Measurements from ENCODE around the gene IGSF21. TPM values are rescaled to one million over a fixed set of nuclear protein-coding genes. Genes with fewer than 3 reads are reported as not detected.

Gene IGSF21
- polyA plus RNA-seq, 6 donors from 2014 or later: not detected

- Mint-ChIP-seq H3K4me1 (no peaks in the 10 kb centered on the region), H3K27me3 (peaks cover 14 to 25% (median 20%) of the 10 kb centered on the region in 3 donors), H3K27ac (no peak overlapping the region), H3K9me3 (peaks cover 0 to 6% (median 0%) of the 10 kb centered on the region in 7 donors), H3K4me3 (no peak overlapping the region), H3K36me3 (no peaks in the 10 kb centered on the region)
- DNase-seq (no peak), ATAC-seq (ENCODE audit: low read depth in 2 of 2) (no peak)
Measured at GRCh38 chr1:18396247-18396980, 288.8 kb downstream of the IGSF21 start.

DNA sequence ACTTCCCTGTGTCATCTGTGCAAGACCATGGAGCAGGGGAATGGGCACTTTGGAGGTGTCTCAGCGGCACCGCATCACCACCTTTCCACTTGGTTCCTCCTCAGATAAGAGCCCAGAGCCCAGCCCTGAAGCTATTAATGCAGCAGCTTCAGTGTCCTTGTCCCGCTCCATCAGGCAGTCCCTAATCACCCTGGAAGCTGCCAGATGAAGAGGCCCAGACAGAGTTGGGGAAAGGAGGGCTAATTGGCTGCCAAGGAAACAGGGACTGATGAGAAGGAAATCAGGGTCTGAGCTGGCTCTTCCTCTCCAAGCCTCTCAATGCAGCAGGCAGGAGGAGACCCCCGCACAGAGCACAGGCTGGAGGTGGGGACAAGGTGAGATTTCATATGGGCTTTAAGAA, 290.0 kb downstream of the IGSF21 start:
- peaks cover 0 to 6% (median 0%) of the 10 kb centered on the region in 7 donors for H3K9me3 Mint-ChIP-seq
- ATAC-seq (ENCODE audit: low read depth in 2 of 2) (no peak), DNase-seq (no peak)
- no peak overlapping the region for H3K4me3 Mint-ChIP-seq
- no peaks in the 10 kb centered on the region for H3K4me1 Mint-ChIP-seq
- H3K27ac Mint-ChIP-seq: no peak overlapping the region
- H3K27me3 Mint-ChIP-seq: peaks cover 14 to 25% (median 20%) of the 10 kb centered on the region in 3 donors
- H3K36me3 Mint-ChIP-seq: no peaks in the 10 kb centered on the region

DNA sequence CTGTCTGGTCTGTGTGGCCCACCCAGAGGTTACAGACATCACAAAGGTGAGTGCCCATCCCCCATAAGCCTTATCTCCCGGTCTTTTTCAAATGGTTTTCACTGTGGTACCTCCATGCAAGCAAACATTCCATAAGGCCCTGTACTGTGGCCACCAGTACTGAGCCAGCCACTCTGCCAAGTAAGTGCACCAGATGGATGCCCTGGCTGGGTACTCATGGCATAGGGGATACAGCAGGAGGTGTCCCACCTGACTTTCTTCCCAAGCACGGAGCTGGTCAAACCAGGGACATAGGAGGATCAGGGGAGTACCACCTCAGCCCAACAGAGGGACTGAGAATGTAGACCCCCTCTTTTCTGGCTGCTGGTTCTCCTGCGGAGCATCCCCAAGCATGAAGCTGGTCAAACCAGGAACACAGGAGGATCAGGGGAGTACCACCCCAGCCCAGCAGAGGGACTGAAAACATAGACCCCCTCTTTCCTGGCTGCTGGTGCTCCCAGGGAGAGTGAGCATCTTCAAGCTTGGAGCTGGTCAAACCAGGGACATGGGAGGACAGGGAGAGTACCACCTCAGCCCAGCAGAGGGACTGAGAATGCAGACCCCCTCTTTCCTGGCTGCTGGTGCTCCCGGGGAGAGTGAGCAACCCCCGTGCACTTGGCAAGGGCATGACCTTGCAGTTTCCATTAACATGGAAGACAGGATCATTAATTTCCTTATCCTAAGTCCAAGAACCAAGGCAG, 291.4 kb downstream of the IGSF21 start:
- Mint-ChIP-seq H3K27ac (no peak overlapping the region), H3K9me3 (peaks cover 0 to 6% (median 0%) of the 10 kb centered on the region in 7 donors), H3K27me3 (peaks cover 14 to 30% (median 25%) of the 10 kb centered on the region in 3 donors), H3K36me3 (no peaks in the 10 kb centered on the region), H3K4me1 (no peaks in the 10 kb centered on the region), H3K4me3 (no peak overlapping the region)
- ATAC-seq (ENCODE audit: low read depth in 2 of 2) (no peak), DNase-seq (no peak)

GRCh38 chr1:18400347-18401102, 292.9 kb downstream of the IGSF21 start:
- no peaks in the 10 kb centered on the region for H3K4me1 Mint-ChIP-seq
- no peak overlapping the region for H3K4me3 Mint-ChIP-seq
- no peak overlapping the region for H3K27ac Mint-ChIP-seq
- H3K27me3 Mint-ChIP-seq: peaks cover 14 to 40% (median 25%) of the 10 kb centered on the region in 3 donors
- peaks cover 0 to 4% (median 0%) of the 10 kb centered on the region in 7 donors for H3K9me3 Mint-ChIP-seq
- H3K36me3 Mint-ChIP-seq: no peaks in the 10 kb centered on the region
- DNase-seq: no peak
- ATAC-seq (ENCODE audit: low read depth in 2 of 2): no peak

- Mint-ChIP-seq H3K4me3 (no peak overlapping the region), H3K4me1 (no peaks in the 10 kb centered on the region), H3K27ac (no peak overlapping the region), H3K27me3 (peaks cover 14 to 52% (median 25%) of the 10 kb centered on the region in 3 donors), H3K36me3 (no peaks in the 10 kb centered on the region), H3K9me3 (peaks cover 0 to 4% (median 2%) of the 10 kb centered on the region in 7 donors)
- DNase-seq (no peak), ATAC-seq (ENCODE audit: low read depth in 2 of 2) (no peak)
Measured at GRCh38 chr1:18401921-18402320, 294.3 kb downstream of the IGSF21 start.

DNA sequence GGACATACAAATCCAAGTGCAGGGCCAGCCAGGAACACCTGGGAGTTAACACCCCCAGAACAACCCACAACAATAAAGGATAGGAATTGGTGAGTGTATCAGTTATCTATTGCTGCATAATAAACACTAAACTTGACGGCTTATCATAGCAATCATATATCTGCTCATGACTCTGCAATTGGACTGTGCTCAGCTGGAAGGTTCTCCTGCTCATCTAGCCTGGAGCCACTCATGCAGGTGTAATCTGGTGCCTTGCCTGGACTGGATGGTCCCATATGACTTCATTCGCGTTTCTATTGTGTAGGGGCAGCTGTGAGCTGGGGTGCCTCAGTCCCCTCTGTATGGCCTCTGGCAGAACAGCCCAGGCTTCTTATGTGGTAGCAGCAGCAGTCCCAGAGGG, 296.9 kb downstream of the IGSF21 start:
- no peaks in the 10 kb centered on the region for H3K4me1 Mint-ChIP-seq
- peaks cover 0 to 4% (median 2%) of the 10 kb centered on the region in 7 donors for H3K9me3 Mint-ChIP-seq
- H3K4me3 Mint-ChIP-seq: no peak overlapping the region
- no peak for DNase-seq
- no peaks in the 10 kb centered on the region for H3K36me3 Mint-ChIP-seq
- no peak overlapping the region for H3K27ac Mint-ChIP-seq
- no peak for ATAC-seq (ENCODE audit: low read depth in 2 of 2)
- H3K27me3 Mint-ChIP-seq: peaks cover 10 to 33% (median 10%) of the 10 kb centered on the region in 3 donors

GRCh38 chr1:18407166-18408045, 299.8 kb downstream of the IGSF21 start:
- Mint-ChIP-seq H3K36me3 (no peaks in the 10 kb centered on the region), H3K27ac (no peak overlapping the region), H3K4me1 (no peaks in the 10 kb centered on the region), H3K9me3 (peaks cover 7 to 15% (median 11%) of the 10 kb centered on the region in 7 donors), H3K27me3 (peaks cover 5 to 33% (median 6%) of the 10 kb centered on the region in 3 donors), H3K4me3 (no peak overlapping the region)
- DNase-seq (no peak), ATAC-seq (ENCODE audit: low read depth in 2 of 2) (no peak)

DNA sequence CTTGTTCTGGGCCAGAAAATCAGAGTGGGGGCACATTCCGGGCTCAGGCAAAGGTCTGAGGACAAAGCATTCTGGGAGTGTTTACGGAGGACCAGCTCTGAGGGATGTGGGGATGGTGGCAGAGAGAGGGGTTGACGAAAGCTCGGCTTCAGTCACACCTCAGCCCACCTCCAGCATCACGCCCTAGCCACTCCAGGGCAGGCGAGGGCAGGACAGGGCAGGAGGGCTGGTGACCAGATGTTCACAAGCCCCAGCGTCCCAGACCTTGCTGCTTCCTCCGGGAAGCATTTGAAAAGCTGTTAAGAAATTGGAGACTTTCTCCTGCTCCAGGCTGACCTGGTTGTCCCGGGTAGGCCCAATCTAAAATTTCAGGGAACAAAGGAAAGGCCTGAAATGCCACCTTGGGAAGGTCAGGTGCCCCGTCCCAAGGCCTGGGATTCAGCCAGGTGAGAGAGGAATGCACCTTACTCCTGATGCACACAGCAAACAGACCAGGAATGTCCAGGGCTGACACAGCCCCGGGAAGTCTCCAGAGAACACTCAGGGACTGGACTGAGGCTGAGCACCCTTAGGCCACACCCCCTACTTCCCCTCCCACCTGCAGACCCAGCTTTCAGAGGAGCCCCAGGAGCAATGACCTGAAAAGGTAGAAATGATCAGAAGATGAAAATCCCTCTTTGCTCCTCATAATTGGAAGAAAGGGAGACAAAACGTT, 301.2 kb downstream of the IGSF21 start:
- peaks cover 7 to 23% (median 13%) of the 10 kb centered on the region in 7 donors for H3K9me3 Mint-ChIP-seq
- ATAC-seq (ENCODE audit: low read depth in 2 of 2) (no peak), DNase-seq (no peak)
- H3K27ac Mint-ChIP-seq: peak overlapping the region in 1 of 6 donors; percentile 79
- H3K4me3 Mint-ChIP-seq: no peak overlapping the region
- H3K4me1 Mint-ChIP-seq: no peaks in the 10 kb centered on the region
- peaks cover 5 to 23% (median 12%) of the 10 kb centered on the region in 3 donors for H3K27me3 Mint-ChIP-seq
- H3K36me3 Mint-ChIP-seq: peaks cover 0 to under 1% of the 10 kb centered on the region in 2 donors

- no peak for ATAC-seq (ENCODE audit: low read depth in 2 of 2)
- H3K4me3 Mint-ChIP-seq: no peak overlapping the region
Measured at GRCh38 chr1:18409609-18410237, 302.1 kb downstream of the IGSF21 start.

DNA sequence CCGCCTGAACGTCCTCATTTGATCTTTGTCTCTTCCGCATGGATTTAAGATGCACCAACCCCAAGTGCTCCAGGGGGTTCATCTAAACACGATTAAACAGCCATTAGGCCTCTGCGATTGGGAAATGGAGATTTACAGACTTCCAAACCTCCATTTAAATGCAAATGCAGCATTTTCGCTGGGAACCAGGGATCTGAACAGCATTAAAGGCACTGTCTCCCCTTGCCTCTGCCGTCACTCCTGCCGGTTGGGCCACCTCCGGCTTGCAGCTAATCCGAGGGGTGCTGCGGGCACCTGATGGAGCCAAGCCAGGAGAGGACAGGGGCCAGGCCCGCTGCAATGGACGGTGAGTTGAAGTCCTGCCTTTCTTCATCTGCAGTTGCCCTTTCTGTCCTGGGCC, 302.8 kb downstream of the IGSF21 start:
- H3K4me1 Mint-ChIP-seq: no peaks in the 10 kb centered on the region

More at GRCh38 chr1:18409609-18410237, 302.1 kb downstream of the IGSF21 start:
- H3K36me3 Mint-ChIP-seq: peaks cover 0 to 10% of the 10 kb centered on the region in 2 donors
- peaks cover 8 to 24% (median 13%) of the 10 kb centered on the region in 7 donors for H3K9me3 Mint-ChIP-seq
- peaks cover 5 to 30% (median 20%) of the 10 kb centered on the region in 3 donors for H3K27me3 Mint-ChIP-seq
- no peaks in the 10 kb centered on the region for H3K4me1 Mint-ChIP-seq
- H3K27ac Mint-ChIP-seq: peak overlapping the region in 1 of 6 donors; percentile 79
- no peak for DNase-seq

DNA sequence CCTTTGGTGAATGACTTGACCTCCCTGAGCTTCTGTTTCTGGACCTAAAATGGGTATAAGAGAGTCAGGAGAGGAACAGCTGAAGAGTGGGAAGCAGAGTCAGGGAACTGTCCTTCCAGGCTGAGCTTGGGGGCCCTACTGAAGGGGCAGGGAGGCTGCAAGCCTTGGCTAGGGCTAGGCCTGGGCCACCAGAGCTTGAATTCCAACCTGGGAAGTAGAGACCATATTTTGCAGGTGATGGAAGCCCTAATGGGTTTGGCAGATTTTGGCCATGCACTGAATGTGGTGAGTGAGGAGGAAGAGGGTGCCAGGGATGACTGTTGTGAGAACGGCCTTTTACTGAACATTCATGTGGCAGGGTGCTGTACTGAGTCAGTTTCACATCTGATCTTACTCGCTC, 303.7 kb downstream of the IGSF21 start:
- Mint-ChIP-seq H3K27ac (no peak overlapping the region), H3K4me3 (no peak overlapping the region), H3K4me1 (no peaks in the 10 kb centered on the region), H3K36me3 (peaks cover 0 to 10% of the 10 kb centered on the region in 2 donors), H3K9me3 (peaks cover 8 to 23% (median 14%) of the 10 kb centered on the region in 7 donors), H3K27me3 (peaks cover 0 to 20% (median 19%) of the 10 kb centered on the region in 3 donors)
- no peak for ATAC-seq (ENCODE audit: low read depth in 2 of 2)
- DNase-seq: no peak

More for the DNA sequence above, 302.8 kb downstream of the IGSF21 start:
- Mint-ChIP-seq H3K36me3 (peaks cover 0 to 10% of the 10 kb centered on the region in 2 donors), H3K9me3 (peaks cover 8 to 23% (median 14%) of the 10 kb centered on the region in 7 donors), H3K27me3 (peaks cover 5 to 26% (median 20%) of the 10 kb centered on the region in 3 donors), H3K4me3 (no peak overlapping the region), H3K27ac (no peak overlapping the region)
- ATAC-seq (ENCODE audit: low read depth in 2 of 2) (no peak), DNase-seq (no peak)
